GM12864 (cell line): ENCODE data around the gene DENND1B.

Source experiments
- DNase-seq: peaks from one replicate; pipeline ENCODE4 v3.0.0-alpha.2; 2011; ENCODE audit warnings: low read depth
- H3K4me3 ChIP-seq: 2 replicates; pipeline ENCODE4 v1.5.1; 2011; ENCODE audit warnings: mild to moderate bottlenecking, low read depth, low read length, control low read depth
- TF ChIP-seq, protein P1 (sequence below): IDR thresholded peaks from 2 replicates; pipeline ENCODE4 v1.5.1; 2011; ENCODE audit warnings: low read depth, mild to moderate bottlenecking, moderate library complexity, low read length, control low read depth, inconsistent platforms; ENCODE audit errors: missing control alignments

Gene DENND1B

DNA sequence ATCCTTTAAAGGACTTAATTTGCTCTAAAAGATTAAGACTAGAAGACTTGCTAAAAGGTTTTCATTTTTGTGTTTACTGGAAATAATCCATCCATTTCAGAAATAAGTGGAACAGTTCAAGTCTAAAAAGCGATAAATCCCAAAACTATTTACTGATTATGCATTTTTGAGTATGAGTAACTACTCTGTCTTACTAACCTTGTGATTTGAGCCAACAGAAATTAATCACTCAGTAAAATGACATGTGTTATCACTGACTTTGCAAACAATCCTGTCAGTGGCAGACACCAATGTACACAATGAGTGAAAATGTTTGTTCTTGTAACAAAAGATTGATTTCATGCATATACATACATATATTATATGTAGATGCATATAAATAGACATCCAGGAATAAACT lies 218.0 kb downstream of the DENND1B start:
- no peak for DNase-seq
- TF ChIP-seq, protein P1, sequence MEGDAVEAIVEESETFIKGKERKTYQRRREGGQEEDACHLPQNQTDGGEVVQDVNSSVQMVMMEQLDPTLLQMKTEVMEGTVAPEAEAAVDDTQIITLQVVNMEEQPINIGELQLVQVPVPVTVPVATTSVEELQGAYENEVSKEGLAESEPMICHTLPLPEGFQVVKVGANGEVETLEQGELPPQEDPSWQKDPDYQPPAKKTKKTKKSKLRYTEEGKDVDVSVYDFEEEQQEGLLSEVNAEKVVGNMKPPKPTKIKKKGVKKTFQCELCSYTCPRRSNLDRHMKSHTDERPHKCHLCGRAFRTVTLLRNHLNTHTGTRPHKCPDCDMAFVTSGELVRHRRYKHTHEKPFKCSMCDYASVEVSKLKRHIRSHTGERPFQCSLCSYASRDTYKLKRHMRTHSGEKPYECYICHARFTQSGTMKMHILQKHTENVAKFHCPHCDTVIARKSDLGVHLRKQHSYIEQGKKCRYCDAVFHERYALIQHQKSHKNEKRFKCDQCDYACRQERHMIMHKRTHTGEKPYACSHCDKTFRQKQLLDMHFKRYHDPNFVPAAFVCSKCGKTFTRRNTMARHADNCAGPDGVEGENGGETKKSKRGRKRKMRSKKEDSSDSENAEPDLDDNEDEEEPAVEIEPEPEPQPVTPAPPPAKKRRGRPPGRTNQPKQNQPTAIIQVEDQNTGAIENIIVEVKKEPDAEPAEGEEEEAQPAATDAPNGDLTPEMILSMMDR, result no peak
- H3K4me3 ChIP-seq, result no peak overlapping the region

- no peak overlapping the region for H3K4me3 ChIP-seq
- TF ChIP-seq, protein P1, result no peak
- DNase-seq, result no peak
Observed at GRCh38 chr1:197553281-197553680, 222.0 kb downstream of the DENND1B start.

DNA sequence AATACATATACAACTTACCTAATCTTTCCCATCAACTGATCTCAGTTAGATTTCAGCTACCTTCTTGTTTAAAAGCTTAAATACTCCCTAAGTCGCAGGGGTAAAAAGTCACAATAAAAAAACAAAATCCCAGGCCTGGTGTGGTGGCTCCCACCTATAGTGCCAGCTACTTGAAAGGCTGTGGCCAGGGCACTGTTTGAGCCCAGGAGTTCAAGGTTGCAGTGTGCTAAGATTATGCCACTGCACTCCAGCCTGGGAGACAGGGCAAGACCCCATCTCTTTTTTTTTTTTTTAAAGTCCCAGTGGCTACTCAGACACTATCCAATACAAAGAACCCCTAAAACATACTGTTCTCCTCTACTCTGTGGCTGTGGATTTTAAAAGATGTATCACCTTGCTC lies 228.3 kb downstream of the DENND1B start:
- DNase-seq, result no peak
- no peak overlapping the region for H3K4me3 ChIP-seq
- TF ChIP-seq, protein P1, result no peak

DNA sequence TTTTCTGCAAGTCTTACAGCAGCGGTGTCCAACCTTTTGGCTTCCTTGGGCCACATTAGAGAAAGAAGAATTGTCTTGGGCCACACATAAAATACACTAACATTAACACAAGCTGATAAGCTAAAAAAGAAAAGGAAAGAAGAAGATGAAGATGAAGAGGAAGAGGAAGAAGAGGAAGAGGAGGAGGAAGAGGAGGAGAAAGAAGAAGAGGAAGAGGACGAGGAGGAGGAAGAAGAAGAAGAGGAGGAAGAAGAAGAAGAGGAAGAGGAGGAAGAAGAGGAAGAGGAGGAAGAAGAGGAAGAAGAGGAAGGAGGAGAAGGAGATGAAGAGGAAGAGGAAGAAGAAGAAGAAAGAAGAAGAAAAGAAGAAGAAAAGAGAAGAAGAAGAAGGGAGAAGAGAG lies 230.7 kb downstream of the DENND1B start:
- no peak for DNase-seq
- TF ChIP-seq, protein P1, result no peak

GRCh38 chr1:197544130-197544529 lies 231.2 kb downstream of the DENND1B start:
- TF ChIP-seq, protein P1, result no peak
- DNase-seq, result no peak
- no peak overlapping the region for H3K4me3 ChIP-seq

More for the DNA sequence above, 230.7 kb downstream of the DENND1B start:
- H3K4me3 ChIP-seq, result no peak overlapping the region

DNA sequence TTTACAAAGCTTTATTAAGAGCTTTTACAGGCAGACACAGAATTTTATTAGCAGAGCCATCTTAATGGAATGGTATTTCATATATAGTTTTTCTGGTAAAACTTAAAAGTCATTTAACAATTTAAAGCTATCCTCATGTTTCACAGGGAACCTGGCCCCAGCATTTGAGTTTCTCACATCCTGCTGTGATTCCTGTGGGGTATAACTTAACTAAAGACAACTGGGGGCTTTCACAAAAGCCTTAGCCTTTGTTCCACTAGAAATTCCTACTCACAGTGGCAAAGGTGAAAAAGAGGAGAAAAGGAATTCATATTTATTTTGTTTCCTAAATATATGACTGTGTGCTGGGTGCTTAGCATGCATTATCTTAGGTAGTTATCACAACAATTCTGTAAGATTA lies 233.9 kb downstream of the DENND1B start:
- no peak overlapping the region for H3K4me3 ChIP-seq
- no peak for DNase-seq
- TF ChIP-seq, protein P1, result no peak

GRCh38 chr1:197526736-197527371 lies 248.4 kb downstream of the DENND1B start:
- TF ChIP-seq, protein P1, result peak; percentile 24
- no peak for DNase-seq

More at GRCh38 chr1:197526736-197527371, 248.4 kb downstream of the DENND1B start:
- no peak overlapping the region for H3K4me3 ChIP-seq
